Spleen (tissue), 7 donors: ENCODE measurements around the gene OTUB1.

Experiments used
- POLR2AphosphoS5 ChIP-seq, 3 donors: sonication (generic); formaldehyde crosslinking; IDR thresholded peaks; one replicate each; pipeline ENCODE4 v1.5.1; 2017; ENCODE audit warnings: antibody characterized with exemption in 3 of 3
- TF ChIP-seq, protein P1 (sequence below), 11 experiments: fragments of 200-600 bp in 7 of 11; fragments of 450-650 bp in 4 of 11; sonication (generic) in 4 of 11; IDR thresholded peaks in 8 of 11; conservative IDR thresholded peaks in 3 of 11; 1 replicate in 7 of 11; 2 replicates in 4 of 11; pipeline versions ENCODE4 v1.4.0 to v1.8.0; 2016 to 2021; ENCODE audit warnings: antibody characterized with exemption in 11 of 11, inconsistent platforms in 4 of 11, mild to moderate bottlenecking in 1 of 11
- donor health status: DM: no; HTN: no; CAD: no; lungs with moderate emphysema.
- donor health status: DM: no; HTN: no; CAD: no.
- donor health status: DM: no; HTN: no; CAD: no.

DNA sequence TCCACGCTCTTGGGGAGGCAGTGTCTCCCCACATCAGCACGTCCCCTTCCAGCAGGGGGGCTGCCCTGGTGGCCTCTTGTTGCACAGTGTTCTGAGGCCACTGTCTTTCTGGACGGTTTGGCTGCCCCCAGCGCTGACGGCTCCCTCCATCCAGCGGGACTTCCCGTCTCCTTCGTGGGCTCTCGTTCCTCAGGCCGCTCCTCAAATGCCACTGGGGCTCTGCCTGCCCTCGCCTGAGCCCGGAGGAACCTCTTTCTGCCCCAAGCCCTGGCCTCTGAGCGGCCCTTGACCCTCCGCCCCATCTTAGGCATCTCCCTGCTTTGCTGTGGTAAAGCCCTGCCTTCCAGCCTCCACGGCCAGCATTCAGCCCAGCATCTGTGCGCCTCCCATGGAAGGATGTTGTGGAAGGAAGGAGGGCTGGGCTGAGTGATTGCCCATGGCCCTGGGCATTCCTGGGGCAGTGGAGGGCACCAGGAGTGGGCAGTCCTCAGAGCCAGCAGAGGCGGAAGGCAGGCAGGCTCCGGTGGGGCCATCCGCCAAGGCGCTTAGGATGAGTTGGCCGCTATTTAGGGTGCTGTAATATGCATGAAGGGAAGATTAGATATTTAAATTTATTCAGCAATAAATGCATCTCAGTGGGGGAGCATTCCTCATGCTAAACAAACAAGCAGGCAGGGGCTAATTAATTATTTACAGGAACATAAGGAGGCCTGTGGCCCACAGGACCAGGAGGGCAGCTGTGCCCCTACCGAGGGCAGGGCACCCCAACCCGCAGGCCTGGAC lies 17.8 kb downstream of the OTUB1 start:
- TF ChIP-seq, protein P1, sequence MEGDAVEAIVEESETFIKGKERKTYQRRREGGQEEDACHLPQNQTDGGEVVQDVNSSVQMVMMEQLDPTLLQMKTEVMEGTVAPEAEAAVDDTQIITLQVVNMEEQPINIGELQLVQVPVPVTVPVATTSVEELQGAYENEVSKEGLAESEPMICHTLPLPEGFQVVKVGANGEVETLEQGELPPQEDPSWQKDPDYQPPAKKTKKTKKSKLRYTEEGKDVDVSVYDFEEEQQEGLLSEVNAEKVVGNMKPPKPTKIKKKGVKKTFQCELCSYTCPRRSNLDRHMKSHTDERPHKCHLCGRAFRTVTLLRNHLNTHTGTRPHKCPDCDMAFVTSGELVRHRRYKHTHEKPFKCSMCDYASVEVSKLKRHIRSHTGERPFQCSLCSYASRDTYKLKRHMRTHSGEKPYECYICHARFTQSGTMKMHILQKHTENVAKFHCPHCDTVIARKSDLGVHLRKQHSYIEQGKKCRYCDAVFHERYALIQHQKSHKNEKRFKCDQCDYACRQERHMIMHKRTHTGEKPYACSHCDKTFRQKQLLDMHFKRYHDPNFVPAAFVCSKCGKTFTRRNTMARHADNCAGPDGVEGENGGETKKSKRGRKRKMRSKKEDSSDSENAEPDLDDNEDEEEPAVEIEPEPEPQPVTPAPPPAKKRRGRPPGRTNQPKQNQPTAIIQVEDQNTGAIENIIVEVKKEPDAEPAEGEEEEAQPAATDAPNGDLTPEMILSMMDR (IDR thresholded peaks at IDR 0.05 in 8 of 11, conservative IDR thresholded peaks at IDR 0.05 in 3 of 11), result no peak
- peak; percentile 83 to 87 (median 85) for TF ChIP-seq POLR2AphosphoS5 (IDR thresholded peaks at IDR 0.05)
